HAP-1 (cell line): ENCODE measurements around the gene PWWP3B.

Experiments used
- DNase-seq, 2 experiments: peaks; one replicate each; pipeline ENCODE4 v3.0.0-alpha.2; 2016 to 2020; ENCODE audit warnings: low spot score in 2 of 2
- H3K27me3 ChIP-seq: fragments of 250-450 bp; sonication (Bioruptor Pico); 2 replicates; pipeline ENCODE4 v1.5.1; 2020; ENCODE audit warnings: low read depth, mild to moderate bottlenecking, moderate library complexity
- H3K36me3 ChIP-seq: fragments of 250-450 bp; sonication (Bioruptor Pico); replicated peaks from 2 replicates; pipeline ENCODE4 v1.5.1; 2020; ENCODE audit warnings: mild to moderate bottlenecking
- H3K4me1 ChIP-seq: fragments of 250-450 bp; sonication (Bioruptor Pico); 2 replicates; pipeline ENCODE4 v1.5.1; 2020; ENCODE audit warnings: mild to moderate bottlenecking
- H3K4me3 ChIP-seq: fragments of 250-450 bp; sonication (Bioruptor Pico); 2 replicates; pipeline ENCODE4 v1.5.1; 2020; ENCODE audit warnings: mild to moderate bottlenecking, moderate library complexity
- H3K9me3 ChIP-seq: fragments of 250-450 bp; sonication (Bioruptor Pico); 2 replicates; pipeline ENCODE4 v1.5.1; 2020; ENCODE audit warnings: mild to moderate bottlenecking, moderate library complexity
- in situ Hi-C: fragments of 300-500 bp; cut with MboI; formaldehyde crosslinking; loops from 3 replicates; pipeline ENCODE4 v1.14.3; 2020; ENCODE audit warnings: low sequenced_read_pairs, inconsistent platforms, mixed read lengths

PWWP3B gene

DNA sequence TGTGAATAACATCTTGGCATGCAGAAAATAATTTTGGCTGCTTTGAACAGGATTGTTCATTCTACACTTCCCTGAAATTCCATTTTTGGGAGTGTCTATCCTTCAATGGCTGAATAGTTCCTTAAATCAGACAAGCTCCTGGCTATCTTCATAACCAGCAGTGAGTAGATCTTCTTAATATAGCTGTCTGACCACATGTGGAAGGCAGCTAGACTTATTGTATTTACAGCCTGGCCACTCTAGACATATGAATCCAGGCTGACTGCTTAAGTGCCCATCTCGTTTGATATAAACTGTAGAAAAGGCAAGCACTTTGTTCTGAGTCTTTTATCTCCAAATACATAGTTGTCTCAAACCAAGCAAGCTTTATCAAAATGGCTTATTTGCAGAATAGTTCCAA, 40.0 kb downstream of the PWWP3B start:
- DNase-seq, result no peak
- Histone ChIP-seq H3K9me3 (no peaks in the 10 kb centered on the region), H3K4me1 (no peaks in the 10 kb centered on the region), H3K4me3 (no peak overlapping the region), H3K27me3 (no peaks in the 10 kb centered on the region), H3K36me3 (no peaks in the 10 kb centered on the region)
- in situ Hi-C loops, result no loop called here
